Measurements from ENCODE around the gene TMEM94. TPM values are rescaled to one million over a fixed set of nuclear protein-coding genes. Genes with fewer than 3 reads are reported as not detected.

TMEM94 gene
- total and polyA plus RNA-seq, 2 of the 13 experiments (the other 11 are each of a cell fraction or from before 2014, with no cell fraction given), result 32.6 to 134 TPM

DNA sequence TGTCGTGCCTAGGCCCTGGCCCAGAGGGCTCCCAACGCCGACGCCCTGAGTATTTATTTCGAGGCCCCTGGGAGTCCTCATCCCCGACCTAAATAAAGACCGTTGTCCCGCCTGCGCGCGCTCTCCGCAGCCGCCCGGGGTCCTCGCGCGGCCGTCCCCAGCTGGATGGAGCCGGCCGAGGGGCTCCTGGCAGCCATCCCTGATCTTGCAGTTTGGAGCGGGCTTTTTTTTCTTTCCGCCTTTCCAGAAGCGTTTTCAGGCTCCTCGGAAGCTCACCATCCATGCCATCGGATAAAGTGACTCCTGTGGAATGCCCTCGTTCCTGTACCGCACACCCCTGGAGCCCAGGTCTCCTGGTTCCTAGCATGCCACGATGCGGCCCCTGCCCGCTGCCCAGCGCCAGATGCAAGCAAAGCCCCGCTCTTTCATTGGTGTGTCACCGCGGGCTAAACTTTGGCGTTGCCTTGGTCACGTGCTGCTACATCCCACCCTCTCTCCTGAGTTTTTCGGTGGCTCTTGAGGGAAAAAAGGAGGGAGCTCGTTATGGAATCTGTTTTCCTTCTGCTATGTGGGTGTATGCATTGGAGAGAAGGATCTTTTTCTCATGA is 716 bp downstream of the TMEM94 start:
- ChIA-PET CTCF (ENCODE audit: low intra/inter-chr PET ratio, low total read pairs) (no interaction called here), POLR2A (interaction anchor here (0.9 to 3.4 kb wide), 8 partner anchors 9 to 323 kb away, joined by 3 to 35 read pairs (median 8); partner anchors contain the start of gene TSEN54)
- Histone ChIP-seq H2AFZ (ENCODE audit: low read length) (no peak overlapping the region), H3K27me3 (ENCODE audit: control insufficient read depth in 1 of 2, insufficient read depth in 2 of 2, low read length in 2 of 2) (no peaks in the 10 kb centered on the region; a peak in 1 of 5 replicates), H3K4me2 (ENCODE audit: low read depth, low read length) (peak overlapping the region; percentile 88), H3K4me3 (replicated peaks in 1 of 3; ENCODE audit: insufficient read depth in 1 of 3, low read depth in 2 of 3, low read length in 3 of 3) (peak overlapping the region; percentile 70 to 98 (median 74)), H3K36me3 (replicated peaks in 1 of 2; ENCODE audit: control insufficient read depth in 1 of 2, insufficient read depth in 2 of 2, low read length in 2 of 2) (no peaks in the 10 kb centered on the region), H3K79me2 (ENCODE audit: insufficient read depth, low read length) (peaks cover 22% of the 10 kb centered on the region), H3K9me3 (ENCODE audit: low read length) (no peaks in the 10 kb centered on the region), H3K4me1 (ENCODE audit: insufficient read depth, low read length) (peaks cover 82% of the 10 kb centered on the region), H3K9ac (ENCODE audit: insufficient read depth, low read depth, low read length) (peak overlapping the region; percentile 92), H3K27ac (ENCODE audit: extremely low read length, insufficient read depth, low read length) (peak overlapping the region; percentile 93), H4K20me1 (ENCODE audit: insufficient read depth, low read length) (no peaks in the 10 kb centered on the region)
- WGBS (ENCODE audit: low lambda C conversion rate), result 30% methylated on average over 38 of the region's 38 CpGs
- in situ Hi-C loops (cut with HindIII; ENCODE audit: extremely low pct_ligation_motif_present, low pct_unique_long_range_greater_than_20kb) (no loop called here), intact Hi-C loops (cut with micrococcal nuclease; ENCODE audit: unreplicated experiment) (loop anchor here (5.0 kb wide), 1 partner anchor 55 kb away; no protein-coding TSS in a partner anchor)
- FAIRE-seq (no peak), DNase-seq (ENCODE audit: low spot score) (no peak), ATAC-seq (peak; percentile 9)
- no TSS peak for BruUV-seq (replicated peaks)
- TF ChIP-seq CBX5 (CRISPR knock-in tag; IDR thresholded peaks at IDR 0.05; ENCODE audit: borderline replicate concordance) (no peak), MAZ (IDR thresholded peaks at IDR 0.05; ENCODE audit: borderline replicate concordance, low read depth, low read length) (no peak), MAZ (CRISPR knock-in tag; IDR thresholded peaks at IDR 0.05; ENCODE audit: low read depth) (peak; percentile 32; the same call in 1 of the 2 replicates), MTA1 (CRISPR knock-in tag; IDR thresholded peaks at IDR 0.05; ENCODE audit: borderline replicate concordance) (peak; percentile 25; the same call in 1 of the 2 replicates), ZBTB38 (CRISPR knock-in tag; IDR thresholded peaks at IDR 0.05) (peak; percentile 93), ATF7-NPFF (CRISPR knock-in tag; IDR thresholded peaks at IDR 0.05; ENCODE audit: low read depth) (peak; percentile 53; the same call in 1 of the 2 replicates), ERF (CRISPR knock-in tag; IDR thresholded peaks at IDR 0.05) (peak; percentile 31; the same call in 1 of the 2 replicates), ZNF124 (CRISPR knock-in tag; IDR thresholded peaks at IDR 0.05) (no peak), NFYC (CRISPR knock-in tag; IDR thresholded peaks at IDR 0.05) (peak; percentile 53), RFX3 (CRISPR knock-in tag; IDR thresholded peaks at IDR 0.05) (no peak), ZNF564 (CRISPR knock-in tag; IDR thresholded peaks at IDR 0.05) (0 out of 2 replicates have a peak, but pooled peaks have one; percentile 1), SNAI1 (CRISPR knock-in tag; IDR thresholded peaks at IDR 0.05; ENCODE audit: borderline replicate concordance) (peak; percentile 55; the same call in 1 of the 2 replicates), ZNF101 (CRISPR knock-in tag; IDR thresholded peaks at IDR 0.05; ENCODE audit: borderline replicate concordance, low read depth) (peak; percentile 36; the same call in 1 of the 2 replicates), ZNF546 (CRISPR knock-in tag; conservative IDR thresholded peaks at IDR 0.05) (0 out of 2 replicates have a peak, but pooled peaks have one; percentile 15)
- TF ChIP-seq, protein P1, sequence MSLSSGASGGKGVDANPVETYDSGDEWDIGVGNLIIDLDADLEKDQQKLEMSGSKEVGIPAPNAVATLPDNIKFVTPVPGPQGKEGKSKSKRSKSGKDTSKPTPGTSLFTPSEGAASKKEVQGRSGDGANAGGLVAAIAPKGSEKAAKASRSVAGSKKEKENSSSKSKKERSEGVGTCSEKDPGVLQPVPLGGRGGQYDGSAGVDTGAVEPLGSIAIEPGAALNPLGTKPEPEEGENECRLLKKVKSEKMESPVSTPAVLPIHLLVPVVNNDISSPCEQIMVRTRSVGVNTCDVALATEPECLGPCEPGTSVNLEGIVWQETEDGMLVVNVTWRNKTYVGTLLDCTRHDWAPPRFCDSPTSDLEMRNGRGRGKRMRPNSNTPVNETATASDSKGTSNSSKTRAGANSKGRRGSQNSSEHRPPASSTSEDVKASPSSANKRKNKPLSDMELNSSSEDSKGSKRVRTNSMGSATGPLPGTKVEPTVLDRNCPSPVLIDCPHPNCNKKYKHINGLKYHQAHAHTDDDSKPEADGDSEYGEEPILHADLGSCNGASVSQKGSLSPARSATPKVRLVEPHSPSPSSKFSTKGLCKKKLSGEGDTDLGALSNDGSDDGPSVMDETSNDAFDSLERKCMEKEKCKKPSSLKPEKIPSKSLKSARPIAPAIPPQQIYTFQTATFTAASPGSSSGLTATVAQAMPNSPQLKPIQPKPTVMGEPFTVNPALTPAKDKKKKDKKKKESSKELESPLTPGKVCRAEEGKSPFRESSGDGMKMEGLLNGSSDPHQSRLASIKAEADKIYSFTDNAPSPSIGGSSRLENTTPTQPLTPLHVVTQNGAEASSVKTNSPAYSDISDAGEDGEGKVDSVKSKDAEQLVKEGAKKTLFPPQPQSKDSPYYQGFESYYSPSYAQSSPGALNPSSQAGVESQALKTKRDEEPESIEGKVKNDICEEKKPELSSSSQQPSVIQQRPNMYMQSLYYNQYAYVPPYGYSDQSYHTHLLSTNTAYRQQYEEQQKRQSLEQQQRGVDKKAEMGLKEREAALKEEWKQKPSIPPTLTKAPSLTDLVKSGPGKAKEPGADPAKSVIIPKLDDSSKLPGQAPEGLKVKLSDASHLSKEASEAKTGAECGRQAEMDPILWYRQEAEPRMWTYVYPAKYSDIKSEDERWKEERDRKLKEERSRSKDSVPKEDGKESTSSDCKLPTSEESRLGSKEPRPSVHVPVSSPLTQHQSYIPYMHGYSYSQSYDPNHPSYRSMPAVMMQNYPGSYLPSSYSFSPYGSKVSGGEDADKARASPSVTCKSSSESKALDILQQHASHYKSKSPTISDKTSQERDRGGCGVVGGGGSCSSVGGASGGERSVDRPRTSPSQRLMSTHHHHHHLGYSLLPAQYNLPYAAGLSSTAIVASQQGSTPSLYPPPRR (CRISPR knock-in tag; IDR thresholded peaks at IDR 0.05; ENCODE audit: borderline replicate concordance), result 0 out of 2 replicates have a peak, but pooled peaks have one; percentile 13
- TF ChIP-seq, protein P2, sequence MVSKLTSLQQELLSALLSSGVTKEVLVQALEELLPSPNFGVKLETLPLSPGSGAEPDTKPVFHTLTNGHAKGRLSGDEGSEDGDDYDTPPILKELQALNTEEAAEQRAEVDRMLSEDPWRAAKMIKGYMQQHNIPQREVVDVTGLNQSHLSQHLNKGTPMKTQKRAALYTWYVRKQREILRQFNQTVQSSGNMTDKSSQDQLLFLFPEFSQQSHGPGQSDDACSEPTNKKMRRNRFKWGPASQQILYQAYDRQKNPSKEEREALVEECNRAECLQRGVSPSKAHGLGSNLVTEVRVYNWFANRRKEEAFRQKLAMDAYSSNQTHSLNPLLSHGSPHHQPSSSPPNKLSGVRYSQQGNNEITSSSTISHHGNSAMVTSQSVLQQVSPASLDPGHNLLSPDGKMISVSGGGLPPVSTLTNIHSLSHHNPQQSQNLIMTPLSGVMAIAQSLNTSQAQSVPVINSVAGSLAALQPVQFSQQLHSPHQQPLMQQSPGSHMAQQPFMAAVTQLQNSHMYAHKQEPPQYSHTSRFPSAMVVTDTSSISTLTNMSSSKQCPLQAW (CRISPR knock-in tag; IDR thresholded peaks at IDR 0.05), result peak; percentile 55; the same call in 1 of the 2 replicates

Data from HepG2 (cell line).